Stimulated activated CD8-positive, alpha-beta memory T cell treated with anti-CD3 and anti-CD28 coated beads, Interleukin-7, amount 100 ng/mL, for 48 hours (primary cell): Measurements from ENCODE around the gene MYADM.
A peak's percentile ranks its signal among the peaks of the same experiment; 100 is the strongest.

Experiments used
- DNase-seq, 2 donors: peaks; one replicate each; pipeline ENCODE4 v3.0.0-alpha.2; 2020; ENCODE audit warnings: low read depth in 1 of 2; ENCODE audit errors: extremely low read depth in 1 of 2

The MYADM gene

GRCh38 chr19:53883231-53883661 is 15.6 kb downstream of the MYADM start:
- no peak for DNase-seq

DNA sequence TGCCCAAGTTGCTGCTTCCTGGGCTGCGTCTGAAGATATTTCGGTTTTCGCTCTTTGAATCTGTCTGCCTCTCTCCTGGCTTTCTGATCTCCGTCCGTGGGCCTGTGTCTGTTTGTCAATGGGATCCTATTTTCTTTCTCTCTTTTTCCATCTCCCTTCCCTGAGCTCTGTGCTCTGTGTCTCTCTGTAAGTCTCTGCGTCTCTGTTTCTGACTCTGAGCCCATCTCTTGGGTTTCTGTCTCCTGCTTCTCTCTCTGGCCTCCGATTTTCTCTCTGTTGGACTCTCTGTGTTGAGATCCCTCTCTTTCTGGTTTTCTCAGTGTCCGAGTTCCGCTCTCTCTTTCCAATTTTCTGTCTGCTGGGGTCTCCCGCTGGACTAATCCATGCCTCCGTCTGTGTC is 16.1 kb downstream of the MYADM start:
- no peak for DNase-seq

- DNase-seq = no peak
Measured at GRCh38 chr19:53884256-53884655, 16.6 kb downstream of the MYADM start.

DNA sequence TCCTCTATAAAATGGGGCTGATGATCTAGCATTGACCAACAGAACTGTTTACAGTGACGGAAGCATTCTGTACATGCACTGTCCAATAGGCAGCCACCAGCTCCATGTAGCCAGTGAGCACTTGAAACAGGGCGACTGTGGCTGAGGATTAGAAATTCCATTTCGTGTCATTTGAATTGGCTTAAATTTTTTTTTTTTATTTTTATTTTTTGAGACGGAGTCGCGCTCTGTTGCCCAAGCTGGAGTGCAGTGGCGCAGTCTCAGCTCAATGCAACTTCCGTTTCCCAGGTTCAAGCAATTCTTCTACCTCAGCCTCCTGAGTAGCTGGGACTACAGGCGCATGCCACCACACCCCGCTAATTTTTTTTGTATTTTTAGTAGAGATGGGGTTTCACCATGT is 17.4 kb downstream of the MYADM start:
- DNase-seq = no peak

DNA sequence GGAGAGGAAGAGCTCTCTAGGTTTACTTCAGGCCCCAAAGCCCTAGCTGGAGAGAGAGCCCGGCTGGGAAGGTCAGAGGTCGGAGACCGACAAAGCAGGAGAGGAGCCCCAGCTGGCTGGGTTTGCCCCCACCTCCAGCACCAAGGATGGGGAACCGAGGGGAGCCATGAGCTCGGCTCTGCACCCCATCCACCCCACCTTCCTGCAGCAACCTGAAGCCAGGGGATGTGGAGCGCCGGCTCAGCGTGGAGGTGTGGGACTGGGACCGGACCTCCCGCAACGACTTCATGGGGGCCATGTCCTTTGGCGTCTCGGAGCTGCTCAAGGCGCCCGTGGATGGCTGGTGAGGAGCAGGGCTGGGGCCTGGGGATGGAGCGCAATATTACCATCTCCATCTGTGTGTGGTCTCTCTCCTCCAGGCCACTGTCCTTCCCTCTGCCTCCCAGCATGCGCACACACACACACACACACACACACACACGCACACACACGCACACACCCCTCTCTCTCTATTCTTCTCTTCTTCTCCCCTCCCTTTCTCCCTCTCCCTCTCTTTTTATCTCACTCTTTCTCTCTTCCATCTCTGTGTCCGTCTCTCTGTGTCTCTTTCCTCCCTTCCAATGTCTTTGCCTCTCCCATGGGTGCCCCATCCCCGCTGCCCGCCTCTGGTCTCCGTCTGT is 24.8 kb downstream of the MYADM start:
- no peak for DNase-seq

- no peak for DNase-seq
Measured at GRCh38 chr19:53892981-53893325, 25.3 kb downstream of the MYADM start.

DNA sequence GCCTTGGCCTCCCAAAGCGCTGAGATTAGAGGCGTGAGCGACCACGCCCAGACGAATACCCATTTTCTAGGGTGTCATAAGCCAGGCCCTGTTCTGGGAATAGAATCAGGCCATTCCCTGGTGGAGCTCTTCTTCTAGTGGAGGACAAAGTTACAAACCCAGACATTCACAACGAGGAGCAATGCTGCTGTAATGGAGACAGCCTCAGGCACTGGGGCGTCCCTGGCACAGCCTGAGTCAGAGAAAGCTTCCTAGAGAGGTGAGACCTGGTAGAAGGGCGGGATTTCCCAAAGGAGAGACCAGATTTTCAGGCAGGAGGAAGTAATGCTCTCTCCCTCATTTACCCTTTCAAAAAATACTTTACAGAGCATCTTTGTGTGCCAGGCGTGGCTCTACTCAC is 27.0 kb downstream of the MYADM start:
- no peak for DNase-seq

DNA sequence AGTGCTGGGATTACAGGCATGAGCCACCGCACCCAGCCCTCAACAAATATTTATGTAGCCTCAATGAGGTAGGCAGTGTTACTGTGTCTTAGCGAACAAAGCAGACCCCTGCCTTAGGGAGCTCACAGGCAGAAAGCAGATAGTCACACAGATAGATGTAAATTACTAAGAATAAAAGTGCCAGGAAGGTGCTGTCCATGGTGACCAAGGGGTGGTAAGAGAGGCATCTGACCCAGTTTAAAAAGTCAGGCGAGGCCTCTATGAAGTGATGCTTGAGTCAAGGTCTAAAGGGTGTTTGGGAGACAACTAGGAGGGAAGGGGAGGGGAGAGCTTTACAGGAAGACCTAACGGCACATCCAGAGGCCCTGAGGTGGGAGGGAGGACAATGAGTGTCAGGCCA is 29.0 kb downstream of the MYADM start:
- no peak for DNase-seq

DNA sequence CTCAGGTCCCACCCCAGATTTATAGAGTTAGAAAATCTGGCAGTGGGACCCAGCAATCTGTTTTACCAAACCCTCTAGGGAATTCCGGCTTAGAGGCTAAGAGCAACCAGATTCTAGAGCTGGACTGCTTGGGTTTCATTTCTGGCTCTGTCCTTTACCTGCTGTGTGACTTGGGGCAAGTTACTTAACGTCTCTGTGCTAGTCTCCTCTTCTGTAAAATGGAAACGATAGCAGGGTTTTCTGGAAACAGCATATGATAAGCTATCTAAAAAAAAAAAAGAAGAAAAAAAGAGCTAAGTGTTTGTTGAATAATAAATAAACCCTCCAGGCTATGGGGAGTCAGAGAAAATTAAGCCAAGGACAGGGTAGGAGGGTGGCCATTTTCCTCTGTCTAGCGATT is 29.8 kb downstream of the MYADM start:
- DNase-seq = no peak

DNA sequence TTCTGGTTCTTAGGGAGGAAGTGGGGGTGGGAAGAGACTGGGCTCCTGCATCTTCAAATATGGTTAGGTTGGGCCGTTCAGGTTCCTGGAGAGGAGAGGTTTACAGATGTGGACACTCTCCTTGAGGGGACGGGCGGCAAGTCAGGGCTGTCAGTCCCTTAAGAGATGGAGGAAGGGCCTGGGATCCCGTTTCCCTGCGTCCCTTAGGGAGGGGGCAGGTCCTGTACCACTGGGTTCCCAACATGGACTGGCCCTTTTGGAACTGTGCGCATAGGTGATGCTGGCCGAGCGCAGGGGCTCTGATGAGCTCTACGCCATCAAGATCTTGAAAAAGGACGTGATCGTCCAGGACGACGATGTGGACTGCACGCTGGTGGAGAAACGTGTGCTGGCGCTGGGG is 30.5 kb downstream of the MYADM start:
- no peak for DNase-seq

DNA sequence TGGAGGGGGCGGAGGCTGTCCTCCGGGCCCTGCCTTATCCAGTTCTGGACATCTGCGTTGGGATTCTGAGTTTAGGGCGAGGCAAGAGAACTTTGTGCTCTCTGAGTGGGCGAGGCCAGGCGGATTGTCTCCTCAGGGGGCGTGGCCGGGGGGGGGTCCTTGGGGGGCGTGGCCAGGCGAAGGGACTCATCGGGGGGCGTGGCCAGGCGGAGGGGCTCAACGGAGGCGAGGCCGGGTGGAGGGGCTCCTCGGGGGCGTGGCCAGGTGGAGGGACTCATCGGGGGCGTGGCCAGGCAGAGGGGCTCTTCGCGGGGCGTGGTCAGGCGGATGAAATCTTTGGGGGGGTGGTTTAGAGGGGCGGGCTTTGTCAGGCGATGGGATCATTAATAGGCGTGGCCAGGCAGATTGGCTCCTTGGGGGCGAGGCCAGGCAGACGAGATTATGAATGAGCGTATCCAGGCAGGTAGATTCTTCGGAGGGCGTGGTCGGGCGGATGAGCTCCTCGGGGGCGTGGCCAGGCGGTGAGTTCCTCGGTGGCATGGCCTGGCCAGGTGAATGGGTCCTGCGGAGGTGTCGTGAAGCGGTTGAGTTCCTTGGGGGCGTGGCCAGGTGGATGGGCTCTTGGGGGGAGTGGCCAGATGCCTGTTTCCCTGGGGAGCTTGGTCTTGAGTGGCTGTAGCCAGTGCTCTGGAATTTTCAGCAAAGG is 31.1 kb downstream of the MYADM start:
- no peak for DNase-seq

DNA sequence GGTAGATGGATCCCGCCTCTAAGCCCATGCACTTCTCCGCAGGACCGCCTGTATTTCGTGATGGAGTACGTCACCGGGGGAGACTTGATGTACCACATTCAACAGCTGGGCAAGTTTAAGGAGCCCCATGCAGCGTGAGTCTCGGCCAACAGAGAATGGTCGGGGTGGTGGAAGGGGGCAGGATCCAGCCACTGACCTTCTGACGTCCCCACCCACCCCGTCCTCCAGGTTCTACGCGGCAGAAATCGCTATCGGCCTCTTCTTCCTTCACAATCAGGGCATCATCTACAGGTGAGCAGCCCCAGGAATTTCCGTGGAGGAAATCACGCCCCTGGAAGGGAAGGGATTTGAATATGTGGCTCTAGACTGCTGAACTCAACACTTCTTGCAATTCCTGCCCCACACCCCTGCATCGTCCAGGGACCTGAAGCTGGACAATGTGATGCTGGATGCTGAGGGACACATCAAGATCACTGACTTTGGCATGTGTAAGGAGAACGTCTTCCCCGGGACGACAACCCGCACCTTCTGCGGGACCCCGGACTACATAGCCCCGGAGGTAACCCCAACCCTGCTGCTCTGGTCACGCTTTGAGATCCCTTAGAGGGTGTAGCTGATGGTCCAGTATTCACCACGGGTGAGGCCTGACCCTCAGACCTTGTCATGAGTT is 32.6 kb downstream of the MYADM start:
- DNase-seq = no peak

DNA sequence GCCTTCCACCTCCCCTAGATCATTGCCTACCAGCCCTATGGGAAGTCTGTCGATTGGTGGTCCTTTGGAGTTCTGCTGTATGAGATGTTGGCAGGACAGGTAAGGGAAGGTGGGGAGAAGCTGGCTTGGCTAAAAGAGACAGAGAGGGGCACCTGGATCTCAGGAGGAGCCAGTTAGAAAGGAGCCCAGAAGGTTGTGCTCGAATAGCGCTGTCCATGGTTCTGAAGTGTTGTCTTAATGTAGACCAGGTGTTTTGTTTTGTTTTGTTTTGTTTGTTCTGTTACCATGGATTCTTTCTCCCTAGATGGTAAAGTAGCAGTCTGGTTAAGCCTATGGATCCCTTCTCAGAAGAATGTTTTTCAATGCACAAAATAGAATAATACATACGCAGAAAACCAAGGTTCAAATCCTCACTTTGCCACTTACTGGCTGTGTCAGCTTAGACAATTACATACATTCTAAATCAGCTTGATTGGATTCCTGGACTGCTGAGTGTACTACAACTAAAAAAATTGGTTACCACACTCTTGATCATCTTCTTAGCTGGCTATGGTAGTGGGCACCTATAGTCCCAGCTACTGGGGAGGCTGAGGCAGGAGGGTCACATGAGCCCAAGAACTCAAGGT is 35.5 kb downstream of the MYADM start:
- DNase-seq = no peak

DNA sequence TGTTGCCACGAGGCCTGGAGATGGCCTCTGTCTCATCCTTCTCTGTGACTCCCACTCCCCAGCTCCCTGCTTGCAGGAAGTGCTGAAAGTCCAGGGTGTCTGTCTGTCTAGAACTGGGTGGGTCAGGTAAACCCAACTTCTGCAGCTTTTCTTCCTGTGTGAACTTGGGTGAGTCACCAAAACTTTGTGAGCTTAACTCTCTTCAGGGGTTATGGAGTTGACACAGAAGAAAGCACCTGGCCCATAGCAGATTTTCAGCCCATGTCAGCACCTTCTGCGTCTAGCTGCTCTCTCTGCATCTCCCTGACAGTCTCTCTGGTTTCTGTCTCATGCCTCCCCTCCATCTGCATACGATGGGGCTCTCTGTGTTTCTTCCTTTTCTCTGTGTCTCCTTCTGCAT is 37.2 kb downstream of the MYADM start:
- DNase-seq = no peak

DNA sequence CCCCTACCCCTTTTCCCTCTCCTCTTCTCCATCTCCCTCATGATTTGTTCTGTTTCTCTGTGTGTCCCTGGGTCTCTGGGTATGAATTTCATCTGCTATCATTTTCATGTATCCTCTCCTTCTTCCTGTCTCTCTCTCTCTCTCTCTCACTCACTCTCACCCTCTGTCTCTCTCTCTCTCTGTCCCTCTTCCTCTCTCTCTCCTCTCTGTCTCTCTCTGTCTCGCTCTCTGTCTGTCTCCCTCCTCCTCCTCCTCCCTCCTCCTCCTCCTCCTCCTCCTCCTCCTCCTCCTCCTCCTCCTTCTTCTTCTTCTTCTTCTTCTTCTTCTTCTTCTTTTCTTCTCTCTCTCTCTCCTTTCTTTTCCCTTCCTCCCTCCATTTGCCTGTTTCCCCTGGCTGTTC is 38.1 kb downstream of the MYADM start:
- no peak for DNase-seq

DNA sequence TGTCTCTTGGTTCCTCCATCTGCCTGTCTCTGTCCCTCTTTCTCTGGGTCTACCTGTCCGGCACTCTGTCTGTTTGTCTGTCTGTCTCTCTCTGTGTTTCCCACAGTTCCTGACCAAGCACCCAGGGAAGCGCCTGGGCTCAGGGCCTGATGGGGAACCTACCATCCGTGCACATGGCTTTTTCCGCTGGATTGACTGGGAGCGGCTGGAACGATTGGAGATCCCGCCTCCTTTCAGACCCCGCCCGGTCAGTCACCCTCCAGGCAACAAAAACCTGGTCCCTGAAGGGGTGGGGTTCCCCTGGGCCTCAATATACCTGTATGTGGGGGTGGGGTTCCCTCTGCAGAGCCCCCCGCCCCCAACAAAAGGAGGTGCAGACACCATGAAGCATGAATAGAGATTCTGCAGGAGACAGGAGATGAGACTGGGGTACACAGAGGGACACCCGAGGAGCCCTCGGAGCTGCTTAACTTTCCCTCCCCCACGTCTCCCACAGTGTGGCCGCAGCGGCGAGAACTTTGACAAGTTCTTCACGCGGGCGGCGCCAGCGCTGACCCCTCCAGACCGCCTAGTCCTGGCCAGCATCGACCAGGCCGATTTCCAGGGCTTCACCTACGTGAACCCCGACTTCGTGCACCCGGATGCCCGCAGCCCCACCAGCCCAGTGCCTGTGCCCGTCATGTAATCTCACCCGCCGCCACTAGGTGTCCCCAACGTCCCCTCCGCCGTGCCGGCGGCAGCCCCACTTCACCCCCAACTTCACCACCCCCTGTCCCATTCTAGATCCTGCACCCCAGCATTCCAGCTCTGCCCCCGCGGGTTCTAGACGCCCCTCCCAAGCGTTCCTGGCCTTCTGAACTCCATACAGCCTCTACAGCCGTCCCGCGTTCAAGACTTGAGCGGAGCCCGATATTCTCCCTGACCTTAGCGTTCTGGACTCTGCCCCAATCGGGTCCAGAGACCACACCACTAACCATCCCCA is 38.8 kb downstream of the MYADM start:
- DNase-seq = peak; percentile 28 to 42

DNA sequence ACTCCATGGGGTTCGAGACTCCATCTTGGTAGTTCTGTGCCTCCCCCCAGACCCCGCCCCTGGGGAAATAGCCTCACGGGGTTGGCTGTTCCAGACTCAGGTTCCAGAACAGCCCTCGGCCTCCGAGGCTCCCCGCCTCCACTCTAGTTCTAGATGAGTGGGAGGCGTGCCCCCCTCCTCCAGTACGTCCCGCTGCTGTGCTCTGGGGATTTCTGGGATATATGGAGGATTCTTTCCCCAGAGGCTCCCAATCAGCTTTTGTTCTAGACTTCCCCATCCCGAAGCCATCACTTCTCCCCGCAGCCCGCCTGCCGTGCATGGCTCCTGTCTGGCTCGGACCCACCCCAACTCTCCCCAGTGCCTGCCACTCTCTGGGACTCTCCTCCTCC is 39.5 kb downstream of the MYADM start:
- DNase-seq = no peak

- no peak for DNase-seq
Measured at GRCh38 chr19:53907690-53908089, 40.0 kb downstream of the MYADM start.

DNA sequence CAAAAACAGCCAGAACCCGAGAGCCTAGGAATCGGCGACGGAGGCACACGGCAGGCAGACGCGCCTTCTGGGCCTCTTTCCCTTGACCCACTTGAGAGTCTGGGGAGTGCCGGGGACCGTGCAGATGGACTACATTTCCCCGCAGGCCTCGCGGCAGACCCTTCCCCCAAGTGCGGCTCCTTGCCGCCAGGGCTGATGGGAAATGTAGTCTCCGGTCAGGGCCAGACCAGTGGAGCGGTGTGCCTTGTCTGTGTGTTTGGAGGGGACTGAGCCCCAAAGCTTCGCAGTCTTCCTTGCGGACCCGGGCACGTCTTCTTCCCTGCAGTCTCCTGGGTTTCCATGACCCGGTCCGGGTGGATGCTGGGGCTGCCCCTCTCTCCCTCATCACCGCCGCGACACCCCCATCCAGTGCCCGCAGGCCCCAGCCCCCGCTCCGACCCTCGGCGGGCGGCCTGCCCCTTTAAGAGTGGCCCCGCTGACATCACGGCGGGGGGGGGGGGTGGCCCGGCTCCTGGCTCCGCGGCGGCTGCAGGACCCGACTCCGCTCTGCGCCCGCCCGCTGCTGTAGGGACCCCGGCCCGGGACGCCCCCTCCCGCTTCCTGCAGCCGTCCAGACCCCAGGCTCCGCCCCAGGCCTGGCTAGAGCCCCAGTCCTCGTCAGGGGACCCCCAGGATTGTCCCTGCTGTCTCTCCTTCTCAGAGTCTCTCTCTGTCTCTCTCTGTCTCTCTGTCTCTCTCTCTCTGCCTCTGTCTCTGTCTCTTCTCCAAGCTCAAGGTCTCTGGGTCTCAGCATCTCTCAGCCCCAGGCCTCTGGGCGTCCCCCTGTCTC is 40.6 kb downstream of the MYADM start:
- peak; percentile 15 to 26 for DNase-seq

DNA sequence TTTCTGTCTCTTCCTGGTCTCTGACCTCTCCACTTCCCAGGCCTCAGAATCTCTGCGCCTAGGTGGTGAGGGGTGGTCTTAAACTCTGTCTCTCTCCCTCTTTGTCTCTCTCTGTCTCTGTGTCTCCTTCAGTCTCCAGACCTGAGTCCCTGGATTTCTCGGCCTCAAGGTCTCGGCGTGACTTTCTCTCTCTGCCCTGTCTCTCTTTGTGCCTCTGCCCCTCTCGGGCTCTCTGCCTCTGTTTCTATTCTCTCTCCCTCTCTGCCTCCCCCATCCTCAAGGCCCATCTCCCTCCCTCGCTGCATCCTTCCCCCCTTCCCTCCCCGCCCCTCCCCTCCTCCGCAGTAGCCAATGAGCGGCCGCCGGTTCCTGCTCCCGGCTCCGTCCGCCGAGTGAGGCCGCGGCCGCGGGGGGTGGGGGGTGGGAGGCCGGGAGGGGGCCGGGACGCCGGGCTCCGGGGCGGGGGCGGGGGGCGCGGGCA is 41.3 kb downstream of the MYADM start, which contains the start of gene CACNG7:
TSS of gene CACNG7 (plus strand) at position 344 of the 481 bp plus-strand sequence. CDS start 3,554 bp downstream, outside the sequence.
- DNase-seq = no peak
